ENCODE measurements around the gene PSMD4.

PSMD4 gene

DNA sequence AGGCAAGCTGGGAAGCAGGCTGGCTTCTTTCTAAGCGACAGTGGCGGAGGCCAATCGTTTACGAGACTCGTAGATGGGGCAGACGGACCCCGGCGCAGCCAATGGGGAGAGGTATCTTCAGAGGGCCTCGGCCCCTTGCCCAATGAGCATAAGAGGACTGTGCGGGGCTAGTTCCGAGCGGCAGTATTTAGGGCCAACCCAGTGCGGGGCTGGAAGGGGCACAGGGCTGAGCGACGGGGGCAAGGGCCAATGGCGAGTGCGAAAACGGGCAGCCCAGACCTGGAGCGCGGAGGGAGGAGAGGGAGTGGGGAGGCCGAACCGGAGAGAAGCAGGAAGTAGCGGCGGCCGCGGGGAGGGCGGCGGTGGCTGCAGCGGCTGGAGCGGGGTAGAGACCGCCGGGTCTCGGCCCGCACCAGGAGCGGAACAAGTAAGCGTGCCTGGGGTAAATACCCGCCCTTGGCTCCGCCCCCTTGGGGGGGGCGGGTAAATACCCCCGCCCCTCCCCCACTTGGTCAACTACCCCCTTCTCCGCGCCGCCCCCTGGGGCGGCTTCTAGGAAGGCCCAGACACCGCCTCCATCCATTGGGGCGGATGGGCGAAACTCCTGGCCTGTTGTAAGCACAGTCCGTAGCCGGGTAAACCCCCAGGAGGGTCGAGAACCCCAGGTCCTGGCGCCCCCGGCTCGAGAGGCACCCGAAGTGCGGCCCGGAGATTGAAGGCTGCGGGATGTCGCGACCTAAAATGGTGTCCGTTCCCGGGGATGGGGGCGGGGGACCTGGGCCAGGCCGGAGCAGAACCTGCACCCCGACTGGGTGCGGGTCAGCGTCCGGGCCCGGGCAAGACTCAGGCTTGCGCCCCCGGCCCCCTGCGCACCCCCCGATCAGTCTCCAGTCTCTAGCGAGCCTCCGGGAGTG, 27.7 kb downstream of the PSMD4 start, which contains the start of gene ZNF687:
TSS of gene ZNF687 (plus strand) at position 331 of the 914 bp plus-strand sequence. CDS start 3,993 bp downstream, outside the sequence.
- no peak for TF ChIP-seq CTCF (IDR thresholded peaks at IDR 0.05; ENCODE audit: borderline replicate concordance, control extremely low read depth, extremely low read depth, insufficient read depth, missing control alignments)
- in situ Hi-C loops (cut with MboI; ENCODE audit: low sequenced_read_pairs, unreplicated experiment) = no loop called here
- peak; percentile 98 for DNase-seq (ENCODE audit: low spot score)

- in situ Hi-C loops (cut with MboI; ENCODE audit: low sequenced_read_pairs, unreplicated experiment) = no loop called here
- no peak for TF ChIP-seq CTCF (IDR thresholded peaks at IDR 0.05; ENCODE audit: borderline replicate concordance, control extremely low read depth, extremely low read depth, insufficient read depth, missing control alignments)
- peak; percentile 62 for DNase-seq (ENCODE audit: low spot score)
Observed at GRCh38 chr1:151282883-151283725, 28.6 kb downstream of the PSMD4 start.

DNA sequence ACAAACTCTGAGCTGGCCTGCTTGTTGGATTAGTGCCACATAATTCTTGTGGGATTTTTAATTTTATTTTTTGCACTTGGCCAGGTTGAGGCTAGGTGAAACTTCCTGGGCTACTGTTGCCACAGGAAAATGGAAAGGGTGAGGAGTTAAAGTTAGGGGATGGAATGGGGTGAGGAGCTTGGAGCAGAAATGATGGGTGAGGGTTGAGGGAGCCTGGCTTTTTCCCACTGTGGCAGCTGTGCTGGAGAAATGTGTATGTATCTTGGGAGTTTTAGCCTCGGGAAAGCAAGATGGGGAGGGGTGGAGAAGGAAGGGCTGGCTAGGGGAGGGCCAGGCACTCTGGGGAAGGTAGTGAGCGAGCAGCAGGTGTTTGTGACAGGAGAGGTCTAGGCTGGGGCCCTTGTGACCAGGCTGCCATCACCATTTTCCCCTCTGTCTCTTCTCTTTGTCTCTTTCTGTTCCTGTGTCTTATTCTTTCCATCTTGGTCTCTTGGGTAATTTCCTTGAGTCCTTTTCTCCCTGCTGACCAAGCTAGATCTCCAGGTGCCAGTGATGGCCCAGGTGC, 29.6 kb downstream of the PSMD4 start:
- in situ Hi-C loops (cut with MboI; ENCODE audit: low sequenced_read_pairs, unreplicated experiment) = no loop called here
- DNase-seq (ENCODE audit: low spot score) = no peak
- TF ChIP-seq CTCF (IDR thresholded peaks at IDR 0.05; ENCODE audit: borderline replicate concordance, control extremely low read depth, extremely low read depth, insufficient read depth, missing control alignments) = no peak

- DNase-seq (ENCODE audit: low spot score) = no peak
- in situ Hi-C loops (cut with MboI; ENCODE audit: low sequenced_read_pairs, unreplicated experiment) = no loop called here
- no peak for TF ChIP-seq CTCF (IDR thresholded peaks at IDR 0.05; ENCODE audit: borderline replicate concordance, control extremely low read depth, extremely low read depth, insufficient read depth, missing control alignments)
Observed at GRCh38 chr1:151286619-151287340, 32.2 kb downstream of the PSMD4 start.

- in situ Hi-C loops (cut with MboI; ENCODE audit: low sequenced_read_pairs, unreplicated experiment) = no loop called here
- TF ChIP-seq CTCF (IDR thresholded peaks at IDR 0.05; ENCODE audit: borderline replicate concordance, control extremely low read depth, extremely low read depth, insufficient read depth, missing control alignments) = no peak
- DNase-seq (ENCODE audit: low spot score) = no peak
Observed at GRCh38 chr1:151287341-151287699, 32.8 kb downstream of the PSMD4 start.

All from GM13976 (cell line).